Skeletal muscle cell (primary cell): Measurements from ENCODE around the gene GARS1.

Source experiments
- DNase-seq: peaks from one replicate; pipeline ENCODE4 v3.0.0-alpha.2; 2010; ENCODE audit warnings: low read depth
- H3K4me3 ChIP-seq: 2 replicates; pipeline ENCODE4 v1.5.1; 2011; ENCODE audit warnings: low read depth, mild to moderate bottlenecking, control low read depth, low read length, moderate library complexity

GARS1 gene

GRCh38 chr7:30594540-30595435, at the start of gene GARS1:
TSS of gene GARS1 (plus strand) at chr7:30594878. CDS start at chr7:30594922, 44 bp downstream.
- peak; percentile 78 for DNase-seq
- peak within 1 kb of the TSS; percentile 100 for H3K4me3 ChIP-seq

- DNase-seq, result no peak
- H3K4me3 ChIP-seq, result no peak overlapping the region
These were observed 48.7 kb upstream of the GARS1 start for GRCh38 chr7:30545791-30546555.

GRCh38 chr7:30546596-30546995, 48.1 kb upstream of the GARS1 start:
- H3K4me3 ChIP-seq, result no peak overlapping the region
- no peak for DNase-seq

- DNase-seq, result no peak
- no peak overlapping the region for H3K4me3 ChIP-seq
These were observed 45.8 kb upstream of the GARS1 start for GRCh38 chr7:30548845-30549244.

- no peak for DNase-seq
- no peak overlapping the region for H3K4me3 ChIP-seq
These were observed 44.7 kb upstream of the GARS1 start for GRCh38 chr7:30549931-30550493.

GRCh38 chr7:30552330-30552729, 42.3 kb upstream of the GARS1 start:
- no peak overlapping the region for H3K4me3 ChIP-seq
- DNase-seq, result no peak

- H3K4me3 ChIP-seq, result no peak overlapping the region
- no peak for DNase-seq
These were observed 41.5 kb upstream of the GARS1 start for GRCh38 chr7:30553141-30553540.

GRCh38 chr7:30553546-30553945, 41.1 kb upstream of the GARS1 start:
- H3K4me3 ChIP-seq, result no peak overlapping the region
- DNase-seq, result no peak

GRCh38 chr7:30555525-30555924, 39.2 kb upstream of the GARS1 start:
- no peak for DNase-seq
- H3K4me3 ChIP-seq, result no peak overlapping the region

- DNase-seq, result no peak
- H3K4me3 ChIP-seq, result no peak overlapping the region
These were observed 37.8 kb upstream of the GARS1 start for GRCh38 chr7:30556840-30557239.

- DNase-seq, result no peak
These were observed 37.4 kb upstream of the GARS1 start for GRCh38 chr7:30557245-30557644.

GRCh38 chr7:30559611-30560010, 35.1 kb upstream of the GARS1 start:
- no peak for DNase-seq
- H3K4me3 ChIP-seq, result no peak overlapping the region

More at GRCh38 chr7:30557245-30557644, 37.4 kb upstream of the GARS1 start:
- H3K4me3 ChIP-seq, result no peak overlapping the region

GRCh38 chr7:30561389-30561788, 33.3 kb upstream of the GARS1 start:
- no peak overlapping the region for H3K4me3 ChIP-seq
- DNase-seq, result no peak

- no peak for DNase-seq
- H3K4me3 ChIP-seq, result no peak overlapping the region
These were observed 32.2 kb upstream of the GARS1 start for GRCh38 chr7:30562498-30562897.

GRCh38 chr7:30562909-30563308, 31.8 kb upstream of the GARS1 start:
- H3K4me3 ChIP-seq, result no peak overlapping the region
- no peak for DNase-seq

- H3K4me3 ChIP-seq, result no peak overlapping the region
- no peak for DNase-seq
These were observed 31.2 kb upstream of the GARS1 start for GRCh38 chr7:30563326-30563942.

- peak; percentile 31 for DNase-seq
- no peak overlapping the region for H3K4me3 ChIP-seq
These were observed 30.3 kb upstream of the GARS1 start for GRCh38 chr7:30564243-30564892.

GRCh38 chr7:30566596-30566995, 28.1 kb upstream of the GARS1 start:
- H3K4me3 ChIP-seq, result no peak overlapping the region
- no peak for DNase-seq

GRCh38 chr7:30567081-30567480, 27.6 kb upstream of the GARS1 start:
- DNase-seq, result no peak
- H3K4me3 ChIP-seq, result no peak overlapping the region
